GM12892 (cell line): ENCODE data around the gene HIGD1A.

Experiments used
- POLR2A ChIP-seq: IDR thresholded peaks from 2 replicates; pipeline ENCODE4 v1.6.1; 2011; ENCODE audit warnings: low read depth, low read length, control low read depth
- POLR2AphosphoS5 ChIP-seq: IDR thresholded peaks from 2 replicates; pipeline ENCODE4 v1.6.1; 2011; ENCODE audit warnings: low read depth, low read length, control low read depth

- TF ChIP-seq POLR2AphosphoS5 (no peak), POLR2A (no peak)
Observed at GRCh38 chr3:42853056-42853455, 48.8 kb upstream of the HIGD1A start.
